ENCODE results near the gene CAPN1. TPM values are rescaled to one million over a fixed set of nuclear protein-coding genes. Genes with fewer than 3 reads are reported as not detected.

CAPN1 gene
- total RNA-seq, 2 experiments from 2014 or later: 89.9 to 111 TPM

DNA sequence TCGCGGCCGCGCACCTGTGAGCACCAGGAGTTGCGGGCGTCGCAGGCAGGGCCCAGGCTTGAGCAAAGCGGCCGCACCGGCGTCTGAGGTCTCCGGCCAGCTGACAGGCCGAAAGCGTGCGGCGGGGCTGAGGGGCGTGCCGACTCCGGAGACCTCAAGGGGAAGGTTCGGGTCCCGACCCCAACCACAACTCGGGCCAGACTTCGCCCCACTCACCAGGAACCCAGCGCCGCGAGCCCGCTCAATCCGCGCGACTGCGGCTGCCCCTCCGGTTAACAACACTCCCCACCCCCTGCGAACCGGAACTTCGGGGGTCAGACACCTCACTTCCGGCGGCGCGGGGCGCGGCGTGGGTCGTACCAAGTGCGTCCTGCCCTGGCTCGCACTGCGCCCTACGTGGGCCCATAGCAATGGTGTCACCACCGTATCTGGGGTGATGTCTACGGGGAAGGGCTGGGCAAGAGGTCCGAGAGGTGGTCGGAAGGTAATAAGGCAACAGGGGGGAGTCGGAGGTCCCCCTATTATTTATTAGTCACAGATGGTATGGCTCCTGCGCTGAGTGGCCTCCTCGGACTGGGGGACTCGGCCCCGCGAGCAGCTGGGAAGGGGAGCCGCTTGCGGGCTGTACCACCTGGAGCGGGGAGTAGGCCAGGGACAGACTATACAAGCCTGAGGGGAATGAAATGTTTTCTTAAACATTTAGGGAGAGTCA is 47.3 kb upstream of the CAPN1 start, which contains the start of gene SYVN1:
Gene SYVN1, minus strand, starts transcription at position 280 of the 712 bp plus-strand sequence. CDS start 918 bp downstream, outside the sequence.
- H3K79me2 ChIP-seq (ENCODE audit: insufficient read depth, low read depth, low read length): peaks cover 52% of the 10 kb centered on the region
- no TSS peak for BruUV-seq (replicated peaks)
- H3K4me2 ChIP-seq (ENCODE audit: low read length): peak within 1 kb of the TSS; percentile 99
- peak within 1 kb of the TSS; percentile 98 for H3K4me3 ChIP-seq (ENCODE audit: low read depth, low read length, poor library complexity, severe bottlenecking)
- TF ChIP-seq, protein P1, sequence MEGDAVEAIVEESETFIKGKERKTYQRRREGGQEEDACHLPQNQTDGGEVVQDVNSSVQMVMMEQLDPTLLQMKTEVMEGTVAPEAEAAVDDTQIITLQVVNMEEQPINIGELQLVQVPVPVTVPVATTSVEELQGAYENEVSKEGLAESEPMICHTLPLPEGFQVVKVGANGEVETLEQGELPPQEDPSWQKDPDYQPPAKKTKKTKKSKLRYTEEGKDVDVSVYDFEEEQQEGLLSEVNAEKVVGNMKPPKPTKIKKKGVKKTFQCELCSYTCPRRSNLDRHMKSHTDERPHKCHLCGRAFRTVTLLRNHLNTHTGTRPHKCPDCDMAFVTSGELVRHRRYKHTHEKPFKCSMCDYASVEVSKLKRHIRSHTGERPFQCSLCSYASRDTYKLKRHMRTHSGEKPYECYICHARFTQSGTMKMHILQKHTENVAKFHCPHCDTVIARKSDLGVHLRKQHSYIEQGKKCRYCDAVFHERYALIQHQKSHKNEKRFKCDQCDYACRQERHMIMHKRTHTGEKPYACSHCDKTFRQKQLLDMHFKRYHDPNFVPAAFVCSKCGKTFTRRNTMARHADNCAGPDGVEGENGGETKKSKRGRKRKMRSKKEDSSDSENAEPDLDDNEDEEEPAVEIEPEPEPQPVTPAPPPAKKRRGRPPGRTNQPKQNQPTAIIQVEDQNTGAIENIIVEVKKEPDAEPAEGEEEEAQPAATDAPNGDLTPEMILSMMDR (conservative IDR thresholded peaks at IDR 0.05; ENCODE audit: low read length): no peak
- TF ChIP-seq EZH2phosphoT487 (IDR thresholded peaks at IDR 0.05; ENCODE audit: borderline replicate concordance, low read depth, low read length): no peak
- H2AFZ ChIP-seq (ENCODE audit: low read length): peak within 1 kb of the TSS; percentile 78
- ChIA-PET POLR2A (interaction anchor here (0.5 to 6.1 kb wide), 14 partner anchors 9 to 373 kb away, joined by 3 to 47 read pairs (median 4); partner anchors contain the start of genes ARL2, CAPN1, FAU and MRPL49), CTCF (ENCODE audit: unreplicated experiment) (interaction anchor here (0.5 kb wide), 1 partner anchor 79 kb away, joined by 3 read pairs; no protein-coding TSS in a partner anchor)
- peaks cover 46% of the 10 kb centered on the region for H3K36me3 ChIP-seq (ENCODE audit: insufficient read depth, low read length)
- peak within 1 kb of the TSS; percentile 98 for H3K27ac ChIP-seq (ENCODE audit: low read depth, low read length, poor library complexity, severe bottlenecking)
- no peaks in the 10 kb centered on the region for H3K9me3 ChIP-seq (ENCODE audit: low read length)
- intact Hi-C loops (cut with micrococcal nuclease; ENCODE audit: unreplicated experiment): loop anchor here (5.0 kb wide), 2 partner anchors 33 to 282 kb away; no protein-coding TSS in a partner anchor
- H4K20me1 ChIP-seq (ENCODE audit: insufficient read depth, low read length): no peaks in the 10 kb centered on the region
- H3K4me1 ChIP-seq (ENCODE audit: insufficient read depth, low read length, poor library complexity, severe bottlenecking): peaks cover 43% of the 10 kb centered on the region
- no peaks in the 10 kb centered on the region for H3K9me2 ChIP-seq (ENCODE audit: insufficient read depth, low read length)
- DNase-seq (ENCODE audit: low spot score): peak; percentile 94

DNA sequence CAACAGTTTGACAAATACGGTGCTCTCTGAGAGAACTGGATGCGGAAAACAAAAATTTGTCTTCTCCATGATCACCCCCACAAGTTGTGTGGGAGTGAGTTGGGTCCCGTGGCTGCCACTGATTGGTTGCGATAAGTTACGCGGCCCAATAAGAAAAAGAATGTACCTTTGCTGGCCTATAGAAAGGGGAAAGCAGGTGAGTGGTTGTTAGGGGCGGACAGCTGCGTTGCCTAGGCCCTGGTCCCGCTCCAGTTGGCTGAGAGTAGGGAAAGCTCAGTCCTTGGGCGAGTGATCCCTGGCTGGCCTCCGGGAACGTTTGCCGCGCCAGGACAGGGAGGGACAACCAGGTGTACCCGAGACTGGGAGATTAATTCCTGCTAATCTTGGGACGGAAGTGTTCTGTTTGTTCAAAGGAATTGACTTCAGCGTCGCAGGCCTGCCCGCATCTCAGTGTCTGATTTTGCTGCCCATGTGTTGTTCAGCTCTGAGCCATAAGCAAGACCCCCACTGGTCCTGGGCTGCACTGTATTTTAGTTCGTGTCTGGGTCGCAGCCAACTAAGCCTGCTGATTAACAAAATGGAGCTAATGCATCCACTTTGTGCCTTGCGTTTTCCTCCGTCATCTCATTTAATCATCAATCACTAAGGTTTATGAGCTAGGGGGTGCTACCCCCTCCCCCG is 46.6 kb upstream of the CAPN1 start:
- Histone ChIP-seq H3K4me3 (ENCODE audit: low read depth, low read length, poor library complexity, severe bottlenecking) (peak overlapping the region; percentile 98), H4K20me1 (ENCODE audit: insufficient read depth, low read length) (no peaks in the 10 kb centered on the region), H3K27ac (ENCODE audit: low read depth, low read length, poor library complexity, severe bottlenecking) (peak overlapping the region; percentile 98), H3K79me2 (ENCODE audit: insufficient read depth, low read depth, low read length) (peaks cover 46% of the 10 kb centered on the region), H3K36me3 (ENCODE audit: insufficient read depth, low read length) (peaks cover 39% of the 10 kb centered on the region), H3K4me1 (ENCODE audit: insufficient read depth, low read length, poor library complexity, severe bottlenecking) (peaks cover 36% of the 10 kb centered on the region), H2AFZ (ENCODE audit: low read length) (peak overlapping the region; percentile 78), H3K4me2 (ENCODE audit: low read length) (peak overlapping the region; percentile 99), H3K9me2 (ENCODE audit: insufficient read depth, low read length) (no peaks in the 10 kb centered on the region), H3K9me3 (ENCODE audit: low read length) (no peaks in the 10 kb centered on the region)
- TSS peak; percentile 70 for BruUV-seq (replicated peaks)
- CTCF ChIA-PET (ENCODE audit: unreplicated experiment): interaction anchor here (0.5 to 1.5 kb wide), 2 partner anchors 47 to 80 kb away, joined by 3 to 5 read pairs; partner anchors contain the start of gene CAPN1
- TF ChIP-seq EZH2phosphoT487 (IDR thresholded peaks at IDR 0.05; ENCODE audit: borderline replicate concordance, low read depth, low read length): no peak
- TF ChIP-seq, protein P1 (conservative IDR thresholded peaks at IDR 0.05; ENCODE audit: low read length): no peak
- DNase-seq (ENCODE audit: low spot score): peak; percentile 96
- POLR2A ChIA-PET: interaction anchor here (0.5 to 6.1 kb wide), 17 partner anchors 10 to 437 kb away, joined by 3 to 47 read pairs (median 4); partner anchors contain the start of genes ARL2, CAPN1, FAM89B and FAU
- intact Hi-C loops (cut with micrococcal nuclease; ENCODE audit: unreplicated experiment): loop anchor here (5.0 kb wide), 2 partner anchors 32 to 283 kb away; no protein-coding TSS in a partner anchor
